OCI-LY1 (cell line): Measurements from ENCODE around the gene PRKCE.

Experiments used
- H2AFZ ChIP-seq: fragments of 200-600 bp; sonication (generic), shearing (Covaris generic); 2 replicates; pipeline ENCODE4 v1.6.0; 2014; ENCODE audit warnings: antibody characterized with exemption, mild to moderate bottlenecking, low read length
- H3F3A ChIP-seq: fragments of 200-600 bp; sonication (generic), shearing (Covaris generic); 2 replicates; pipeline ENCODE4 v1.6.0; 2014; ENCODE audit warnings: mild to moderate bottlenecking, antibody characterized with exemption, low read length, moderate library complexity; ENCODE audit not compliant: insufficient read depth
- H3K27ac ChIP-seq: fragments of 200-600 bp; sonication (generic); 2 replicates; pipeline ENCODE4 v1.5.1; 2014; ENCODE audit warnings: low read length, mixed run types, mild to moderate bottlenecking, low read depth; ENCODE audit not compliant: poor library complexity, severe bottlenecking
- H3K27me3 ChIP-seq: fragments of 200-600 bp; sonication (generic); 2 replicates; pipeline ENCODE4 v1.6.0; 2014; ENCODE audit warnings: antibody characterized with exemption, mild to moderate bottlenecking, low read length, moderate library complexity; ENCODE audit not compliant: insufficient read depth
- H3K36me3 ChIP-seq: fragments of 200-600 bp; sonication (generic); 2 replicates; pipeline ENCODE4 v1.6.1; 2014; ENCODE audit warnings: mild to moderate bottlenecking, antibody characterized with exemption, low read length, moderate library complexity, mixed read lengths; ENCODE audit not compliant: insufficient read depth
- H3K4me1 ChIP-seq: fragments of 200-600 bp; sonication (generic); 2 replicates; pipeline ENCODE4 v1.5.1; 2014; ENCODE audit warnings: mild to moderate bottlenecking, low read length, moderate library complexity; ENCODE audit not compliant: insufficient read depth, severe bottlenecking
- H3K4me2 ChIP-seq: fragments of 200-600 bp; sonication (generic), shearing (Covaris generic); 2 replicates; pipeline ENCODE4 v1.6.1; 2014; ENCODE audit warnings: low read length
- H3K4me3 ChIP-seq: fragments of 200-600 bp; sonication (generic); 2 replicates; pipeline ENCODE4 v1.5.1; 2014; ENCODE audit warnings: low read length, low read depth, mild to moderate bottlenecking, mixed read lengths; ENCODE audit not compliant: poor library complexity, severe bottlenecking
- H3K79me2 ChIP-seq: fragments of 200-600 bp; shearing (Covaris generic); 2 replicates; pipeline ENCODE4 v1.6.1; 2016; ENCODE audit warnings: mixed run types, low read length, mixed read lengths; ENCODE audit not compliant: insufficient read depth
- H3K9ac ChIP-seq: fragments of 200-600 bp; sonication (generic), shearing (Covaris generic); 2 replicates; pipeline ENCODE4 v1.6.1; 2014; ENCODE audit warnings: mild to moderate bottlenecking, low read length, mixed read lengths
- H3K9me2 ChIP-seq: fragments of 200-600 bp; sonication (generic), shearing (Covaris generic); 2 replicates; pipeline ENCODE4 v1.6.1; 2014; ENCODE audit warnings: low read depth, mild to moderate bottlenecking, low read length, mixed read lengths
- H3K9me3 ChIP-seq: fragments of 200-600 bp; shearing (Covaris generic); 2 replicates; pipeline ENCODE4 v1.6.1; 2014; ENCODE audit warnings: low read length, mixed read lengths
- H4K20me1 ChIP-seq: fragments of 200-600 bp; sonication (generic), shearing (Covaris generic); 2 replicates; pipeline ENCODE4 v1.6.0; 2016; ENCODE audit warnings: mild to moderate bottlenecking, low read length; ENCODE audit not compliant: insufficient read depth
- EZH2 ChIP-seq: fragments of 200-600 bp; sonication (generic), shearing (Covaris generic); IDR thresholded peaks from 2 replicates; pipeline ENCODE4 v1.8.0; 2017; ENCODE audit warnings: borderline replicate concordance, mixed run types, mild to moderate bottlenecking, antibody characterized with exemption, low read length, moderate library complexity, mixed read lengths
- TF ChIP-seq, protein P1 (sequence below): fragments of 200-600 bp; sonication (generic), shearing (Covaris generic); IDR thresholded peaks from 2 replicates; pipeline ENCODE4 v1.5.1; 2017; ENCODE audit warnings: mild to moderate bottlenecking, antibody characterized with exemption, low read length, moderate library complexity, mixed read lengths

Gene PRKCE

GRCh38 chr2:45820048-45820447 is 168.6 kb downstream of the PRKCE start:
- H3K9me2 ChIP-seq = no peaks in the 10 kb centered on the region
- no peak overlapping the region for H3K4me3 ChIP-seq
- TF ChIP-seq, protein P1, sequence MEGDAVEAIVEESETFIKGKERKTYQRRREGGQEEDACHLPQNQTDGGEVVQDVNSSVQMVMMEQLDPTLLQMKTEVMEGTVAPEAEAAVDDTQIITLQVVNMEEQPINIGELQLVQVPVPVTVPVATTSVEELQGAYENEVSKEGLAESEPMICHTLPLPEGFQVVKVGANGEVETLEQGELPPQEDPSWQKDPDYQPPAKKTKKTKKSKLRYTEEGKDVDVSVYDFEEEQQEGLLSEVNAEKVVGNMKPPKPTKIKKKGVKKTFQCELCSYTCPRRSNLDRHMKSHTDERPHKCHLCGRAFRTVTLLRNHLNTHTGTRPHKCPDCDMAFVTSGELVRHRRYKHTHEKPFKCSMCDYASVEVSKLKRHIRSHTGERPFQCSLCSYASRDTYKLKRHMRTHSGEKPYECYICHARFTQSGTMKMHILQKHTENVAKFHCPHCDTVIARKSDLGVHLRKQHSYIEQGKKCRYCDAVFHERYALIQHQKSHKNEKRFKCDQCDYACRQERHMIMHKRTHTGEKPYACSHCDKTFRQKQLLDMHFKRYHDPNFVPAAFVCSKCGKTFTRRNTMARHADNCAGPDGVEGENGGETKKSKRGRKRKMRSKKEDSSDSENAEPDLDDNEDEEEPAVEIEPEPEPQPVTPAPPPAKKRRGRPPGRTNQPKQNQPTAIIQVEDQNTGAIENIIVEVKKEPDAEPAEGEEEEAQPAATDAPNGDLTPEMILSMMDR = no peak
- TF ChIP-seq EZH2 = no peak
- H3F3A ChIP-seq = no peaks in the 10 kb centered on the region
- H3K79me2 ChIP-seq = no peaks in the 10 kb centered on the region
- no peak overlapping the region for H3K9ac ChIP-seq
- H3K9me3 ChIP-seq = no peaks in the 10 kb centered on the region
- no peaks in the 10 kb centered on the region for H3K27me3 ChIP-seq
- no peak overlapping the region for H3K27ac ChIP-seq
- H3K4me2 ChIP-seq = no peak overlapping the region
- peaks cover 15% of the 10 kb centered on the region for H3K4me1 ChIP-seq
- H3K36me3 ChIP-seq = no peaks in the 10 kb centered on the region
- no peak overlapping the region for H2AFZ ChIP-seq
- no peaks in the 10 kb centered on the region for H4K20me1 ChIP-seq

DNA sequence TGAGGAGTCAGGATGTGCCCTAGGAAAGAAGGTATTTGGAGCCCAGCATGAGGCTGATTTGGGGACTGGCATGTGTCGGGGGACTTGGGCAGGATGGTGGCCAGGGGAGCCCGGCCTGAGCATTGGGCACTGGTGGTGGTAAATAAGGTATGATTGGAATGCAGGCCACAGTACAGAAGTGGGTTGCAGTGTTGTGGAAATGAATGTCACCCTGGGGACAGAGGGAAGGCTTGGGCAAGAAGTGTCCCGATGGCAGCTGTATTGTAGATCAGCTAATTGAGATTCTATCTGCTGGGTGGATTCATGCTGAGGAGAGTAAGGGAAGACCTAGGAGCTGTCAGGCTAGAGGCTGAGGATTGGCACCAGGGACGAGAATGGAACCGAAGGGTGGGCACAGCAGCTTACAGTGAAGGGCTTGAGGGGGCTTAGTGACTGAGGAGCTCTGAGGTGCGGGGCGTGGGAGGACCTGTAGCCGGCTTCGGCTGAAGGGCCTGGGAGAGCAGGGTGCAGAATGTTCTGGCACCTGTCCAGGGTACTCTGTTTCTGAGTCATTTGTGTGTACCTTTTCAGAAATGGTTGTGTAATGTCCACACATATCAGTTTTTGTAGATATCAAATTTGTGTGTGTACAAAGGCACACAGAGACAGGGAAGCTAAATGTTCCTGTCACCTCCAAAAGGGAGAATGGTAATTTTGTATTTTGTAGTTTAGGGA is 170.2 kb downstream of the PRKCE start:
- H3K27ac ChIP-seq = no peak overlapping the region
- no peaks in the 10 kb centered on the region for H3K9me2 ChIP-seq
- no peak overlapping the region for H3K4me2 ChIP-seq
- H3F3A ChIP-seq = no peaks in the 10 kb centered on the region
- H3K27me3 ChIP-seq = no peaks in the 10 kb centered on the region
- H3K4me3 ChIP-seq = no peak overlapping the region
- no peaks in the 10 kb centered on the region for H4K20me1 ChIP-seq
- H3K79me2 ChIP-seq = peaks cover 2% of the 10 kb centered on the region; the same call in 1 of the 2 replicates
- H3K4me1 ChIP-seq = peaks cover 24% of the 10 kb centered on the region
- no peak overlapping the region for H2AFZ ChIP-seq
- TF ChIP-seq, protein P1 = no peak
- no peak for TF ChIP-seq EZH2
- no peak overlapping the region for H3K9ac ChIP-seq
- H3K36me3 ChIP-seq = no peaks in the 10 kb centered on the region
- no peaks in the 10 kb centered on the region for H3K9me3 ChIP-seq

GRCh38 chr2:45822272-45822630 is 170.8 kb downstream of the PRKCE start:
- Histone ChIP-seq H3K27me3 (no peaks in the 10 kb centered on the region), H3K4me2 (no peak overlapping the region), H3K79me2 (peaks cover 2% of the 10 kb centered on the region; the same call in 1 of the 2 replicates), H3F3A (no peaks in the 10 kb centered on the region), H3K4me3 (no peak overlapping the region), H3K9ac (no peak overlapping the region), H3K9me2 (no peaks in the 10 kb centered on the region), H4K20me1 (no peaks in the 10 kb centered on the region), H3K36me3 (no peaks in the 10 kb centered on the region), H2AFZ (no peak overlapping the region), H3K27ac (no peak overlapping the region), H3K9me3 (no peaks in the 10 kb centered on the region), H3K4me1 (peaks cover 24% of the 10 kb centered on the region)
- TF ChIP-seq, protein P1 = no peak
- no peak for TF ChIP-seq EZH2
